HEK293T (cell line): ENCODE results near the gene REV3L.

Experiments
- ARNT ChIP-seq: fragments of 450-650 bp; IDR thresholded peaks from 2 replicates; pipeline ENCODE4 v1.6.1; 2017; ENCODE audit warnings: mild to moderate bottlenecking
- BHLHE40 ChIP-seq: fragments of 450-650 bp; IDR thresholded peaks from 2 replicates; pipeline ENCODE4 v1.6.1; 2016; ENCODE audit warnings: mild to moderate bottlenecking, moderate library complexity, borderline replicate concordance
- ELF4 ChIP-seq: fragments of 450-650 bp; IDR thresholded peaks from 2 replicates; pipeline ENCODE4 v1.6.1; 2017; ENCODE audit warnings: antibody characterized with exemption
- FOXA1 ChIP-seq: fragments of 450-650 bp; IDR thresholded peaks from 2 replicates; pipeline ENCODE4 v1.6.1; 2016; ENCODE audit warnings: mild to moderate bottlenecking
- FOXK2 ChIP-seq: fragments of 450-650 bp; IDR thresholded peaks from 2 replicates; pipeline ENCODE4 v1.6.1; 2016; ENCODE audit warnings: mild to moderate bottlenecking
- FOXM1 ChIP-seq: fragments of 450-650 bp; IDR thresholded peaks from 2 replicates; pipeline ENCODE4 v1.6.1; 2017; ENCODE audit warnings: mild to moderate bottlenecking, borderline replicate concordance
- L3MBTL2 ChIP-seq: fragments of 450-650 bp; conservative IDR thresholded peaks from 2 replicates; pipeline ENCODE4 v1.6.1; 2016; ENCODE audit warnings: mild to moderate bottlenecking
- LEF1 ChIP-seq: fragments of 450-650 bp; IDR thresholded peaks from 2 replicates; pipeline ENCODE4 v1.6.1; 2017; ENCODE audit warnings: mild to moderate bottlenecking, borderline replicate concordance
- SP1 ChIP-seq: fragments of 450-650 bp; IDR thresholded peaks from 2 replicates; pipeline ENCODE4 v1.6.1; 2017
- TARDBP ChIP-seq: fragments of 450-650 bp; IDR thresholded peaks from 2 replicates; pipeline ENCODE4 v1.6.1; 2016
- ZNF384 ChIP-seq: fragments of 450-650 bp; IDR thresholded peaks from 2 replicates; pipeline ENCODE4 v1.6.1; 2016
- TF ChIP-seq, protein P1 (sequence below): fragments of 450-650 bp; IDR thresholded peaks from 2 replicates; pipeline ENCODE4 v1.6.1; 2016

DNA sequence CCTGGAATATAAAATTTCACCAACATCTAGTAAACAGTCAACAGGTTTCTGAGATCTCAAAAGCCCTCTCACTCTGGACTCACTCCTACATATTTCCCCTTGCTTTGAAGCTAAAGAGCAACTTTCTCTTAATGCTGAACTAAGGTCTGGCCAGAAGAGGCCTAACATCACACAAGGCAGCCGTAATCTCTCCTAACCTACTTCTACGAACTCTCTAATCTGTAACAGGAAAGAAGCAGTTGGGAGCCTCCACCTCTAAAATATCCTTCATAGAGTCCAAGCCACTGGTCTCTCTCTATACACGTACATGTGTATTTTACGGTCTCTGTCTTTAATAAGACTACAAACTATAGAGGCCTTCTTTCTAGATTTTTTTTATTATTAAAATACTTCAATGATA is 72.0 kb downstream of the REV3L start:
- TF ChIP-seq L3MBTL2 (no peak), ARNT (no peak), FOXA1 (no peak), BHLHE40 (no peak), FOXK2 (no peak), TARDBP (no peak), LEF1 (no peak), ZNF384 (no peak), ELF4 (no peak), FOXM1 (no peak), SP1 (no peak)
- TF ChIP-seq, protein P1, sequence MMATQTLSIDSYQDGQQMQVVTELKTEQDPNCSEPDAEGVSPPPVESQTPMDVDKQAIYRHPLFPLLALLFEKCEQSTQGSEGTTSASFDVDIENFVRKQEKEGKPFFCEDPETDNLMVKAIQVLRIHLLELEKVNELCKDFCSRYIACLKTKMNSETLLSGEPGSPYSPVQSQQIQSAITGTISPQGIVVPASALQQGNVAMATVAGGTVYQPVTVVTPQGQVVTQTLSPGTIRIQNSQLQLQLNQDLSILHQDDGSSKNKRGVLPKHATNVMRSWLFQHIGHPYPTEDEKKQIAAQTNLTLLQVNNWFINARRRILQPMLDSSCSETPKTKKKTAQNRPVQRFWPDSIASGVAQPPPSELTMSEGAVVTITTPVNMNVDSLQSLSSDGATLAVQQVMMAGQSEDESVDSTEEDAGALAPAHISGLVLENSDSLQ = no peak
